PFSK-1 (cell line): ENCODE measurements around the gene EIF2S1.

Source experiments
- FOXP2 ChIP-seq: optimal IDR thresholded peaks from 2 replicates; pipeline ENCODE3; 2011; ENCODE audit warnings: borderline replicate concordance, control low read depth, inconsistent platforms; ENCODE audit not compliant: insufficient read depth; ENCODE audit errors: extremely low read length, extremely low read depth
- POLR2AphosphoS5 ChIP-seq: IDR thresholded peaks from 2 replicates; pipeline ENCODE4 v1.6.1; 2012; ENCODE audit warnings: low read depth, mild to moderate bottlenecking, control low read depth, low read length, moderate library complexity
- REST ChIP-seq, 2 experiments: IDR thresholded peaks; 2 replicates each; pipeline versions ENCODE4 v1.6.1 to v1.8.0; 2011 to 2012; ENCODE audit warnings: low read depth in 2 of 2, low read length in 2 of 2, control low read depth in 1 of 2, inconsistent platforms in 1 of 2, mild to moderate bottlenecking in 1 of 2, moderate library complexity in 1 of 2; ENCODE audit not compliant: insufficient read depth in 1 of 2
- SIN3A ChIP-seq: IDR thresholded peaks from 2 replicates; pipeline ENCODE4 v1.6.1; 2012; ENCODE audit warnings: mild to moderate bottlenecking, low read length, moderate library complexity, borderline replicate concordance; ENCODE audit not compliant: insufficient read depth
- TAF1 ChIP-seq: IDR thresholded peaks from 2 replicates; pipeline ENCODE4 v1.6.1; 2012; ENCODE audit warnings: low read length, control low read depth, borderline replicate concordance; ENCODE audit not compliant: insufficient read depth

EIF2S1 gene

GRCh38 chr14:67395086-67395875 lies 35.2 kb downstream of the EIF2S1 start:
- TF ChIP-seq TAF1 (no peak), REST (IDR thresholded peaks at IDR 0.05; ENCODE audit: insufficient read depth in 1 of 2, low read depth in 2 of 2, low read length in 2 of 2) (no peak), SIN3A (no peak), FOXP2 (no peak), POLR2AphosphoS5 (no peak)

- no peak for TF ChIP-seq REST (IDR thresholded peaks at IDR 0.05; ENCODE audit: insufficient read depth in 1 of 2, low read depth in 2 of 2, low read length in 2 of 2)
- TF ChIP-seq FOXP2: no peak
These were observed 35.7 kb downstream of the EIF2S1 start for GRCh38 chr14:67395876-67396189.

GRCh38 chr14:67396381-67396970 lies 36.3 kb downstream of the EIF2S1 start:
- no peak for TF ChIP-seq POLR2AphosphoS5
- TF ChIP-seq FOXP2: no peak
- no peak for TF ChIP-seq SIN3A

DNA sequence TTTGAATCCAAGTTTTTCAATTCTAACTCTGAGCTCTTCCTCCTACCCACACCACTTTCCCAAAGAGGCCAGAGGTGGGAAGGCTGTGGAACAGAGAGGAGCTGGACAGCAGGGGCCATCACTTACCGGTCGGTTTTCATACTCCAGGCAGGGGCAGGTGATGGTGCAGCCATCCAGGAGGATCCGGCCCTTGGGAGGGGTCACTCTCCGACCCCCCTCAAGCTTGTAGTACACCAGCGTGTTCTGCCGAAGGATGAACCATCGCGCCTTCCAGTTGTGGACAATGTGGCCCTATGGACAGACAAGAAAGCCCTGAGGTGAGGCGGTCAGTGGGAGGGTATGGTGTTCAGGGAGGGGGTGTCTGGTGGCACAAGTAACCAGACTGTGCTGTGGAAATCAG lies 37.4 kb downstream of the EIF2S1 start:
- TF ChIP-seq TAF1 (no peak), SIN3A (no peak), POLR2AphosphoS5 (no peak)

DNA sequence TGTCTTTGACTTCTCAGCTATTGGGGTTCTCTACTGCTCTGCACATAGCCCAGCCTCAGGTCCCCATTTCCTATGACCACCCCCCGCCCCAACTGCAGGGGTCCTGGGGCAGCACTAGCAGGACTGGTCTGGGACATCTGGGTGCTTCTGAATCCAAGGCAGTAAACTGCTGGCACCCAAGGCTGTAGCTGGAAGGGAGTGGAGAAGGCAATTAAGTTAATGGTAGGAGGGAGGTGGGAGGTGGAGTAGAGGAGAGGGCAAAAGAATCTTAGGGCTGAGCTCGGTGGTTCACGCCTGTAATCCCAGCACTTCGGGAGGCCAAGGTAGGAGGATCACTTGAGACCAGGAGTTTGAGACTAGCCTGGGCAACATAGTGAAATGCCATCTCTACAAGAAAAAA lies 40.3 kb downstream of the EIF2S1 start:
- TF ChIP-seq FOXP2: no peak
- TF ChIP-seq SIN3A: no peak
- no peak for TF ChIP-seq REST (IDR thresholded peaks at IDR 0.05; ENCODE audit: insufficient read depth in 1 of 2, low read depth in 2 of 2, low read length in 2 of 2)
- TF ChIP-seq POLR2AphosphoS5: no peak
- TF ChIP-seq TAF1: no peak

- TF ChIP-seq SIN3A (no peak), REST (IDR thresholded peaks at IDR 0.05; ENCODE audit: insufficient read depth in 1 of 2, low read depth in 2 of 2, low read length in 2 of 2) (no peak), TAF1 (no peak), POLR2AphosphoS5 (no peak), FOXP2 (no peak)
These were observed 45.6 kb downstream of the EIF2S1 start for GRCh38 chr14:67405771-67406170.
